ENCODE data around the gene ZNF587B. TPM values are rescaled to one million over a fixed set of nuclear protein-coding genes. Genes with fewer than 3 reads are reported as not detected.
A peak's percentile ranks its signal among the peaks of the same experiment; 100 is the strongest.

The ZNF587B gene
- total RNA-seq, 1 experiment from 2014 or later, result 43.2 TPM

DNA sequence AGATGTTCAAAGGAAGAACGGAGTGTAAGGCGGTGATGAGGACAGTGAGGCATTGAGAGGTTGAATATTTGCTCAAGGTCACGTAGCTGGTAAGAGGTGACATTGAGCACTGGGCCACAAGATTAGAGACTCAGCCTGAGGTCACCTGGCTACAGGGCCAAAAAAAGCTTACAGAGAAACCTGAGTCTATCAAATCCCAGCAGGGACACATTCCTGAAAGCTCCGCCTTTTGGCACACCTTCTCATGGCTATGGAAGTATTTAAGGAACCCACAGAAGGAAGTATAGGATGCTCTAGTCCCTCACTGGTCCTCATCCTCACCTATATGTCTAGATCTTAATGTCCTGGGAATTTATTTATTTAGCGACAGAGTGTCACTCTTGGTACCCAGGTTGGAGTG, 43.2 kb upstream of the ZNF587B start:
- no peaks in the 10 kb centered on the region for H3K27me3 Mint-ChIP-seq (ENCODE audit: low read depth)
- no peaks in the 10 kb centered on the region for H3K9me3 Mint-ChIP-seq
- TF ChIP-seq FOXJ3 (CRISPR knock-in tag; IDR thresholded peaks at IDR 0.05; ENCODE audit: borderline replicate concordance) (no peak), ZNF317 (CRISPR knock-in tag; IDR thresholded peaks at IDR 0.05; ENCODE audit: borderline replicate concordance, low read depth) (no peak), TP53 (CRISPR knock-in tag; IDR thresholded peaks at IDR 0.05) (no peak), SMAD3 (CRISPR knock-in tag; IDR thresholded peaks at IDR 0.05; ENCODE audit: borderline replicate concordance) (no peak), JAZF1 (CRISPR knock-in tag; IDR thresholded peaks at IDR 0.05) (no peak), ELF4 (CRISPR knock-in tag; IDR thresholded peaks at IDR 0.05; ENCODE audit: low read depth) (no peak), ZNF396 (CRISPR knock-in tag; IDR thresholded peaks at IDR 0.05; ENCODE audit: borderline replicate concordance) (no peak), GRHL2 (CRISPR knock-in tag; IDR thresholded peaks at IDR 0.05; ENCODE audit: insufficient replicate concordance, severe bottlenecking) (no peak), ESRRA (CRISPR knock-in tag; IDR thresholded peaks at IDR 0.05; ENCODE audit: borderline replicate concordance) (no peak), MXD4 (CRISPR knock-in tag; IDR thresholded peaks at IDR 0.05; ENCODE audit: borderline replicate concordance) (no peak), IRF2 (CRISPR knock-in tag; IDR thresholded peaks at IDR 0.05; ENCODE audit: borderline replicate concordance, low read depth) (no peak)
- TF ChIP-seq, protein P1, sequence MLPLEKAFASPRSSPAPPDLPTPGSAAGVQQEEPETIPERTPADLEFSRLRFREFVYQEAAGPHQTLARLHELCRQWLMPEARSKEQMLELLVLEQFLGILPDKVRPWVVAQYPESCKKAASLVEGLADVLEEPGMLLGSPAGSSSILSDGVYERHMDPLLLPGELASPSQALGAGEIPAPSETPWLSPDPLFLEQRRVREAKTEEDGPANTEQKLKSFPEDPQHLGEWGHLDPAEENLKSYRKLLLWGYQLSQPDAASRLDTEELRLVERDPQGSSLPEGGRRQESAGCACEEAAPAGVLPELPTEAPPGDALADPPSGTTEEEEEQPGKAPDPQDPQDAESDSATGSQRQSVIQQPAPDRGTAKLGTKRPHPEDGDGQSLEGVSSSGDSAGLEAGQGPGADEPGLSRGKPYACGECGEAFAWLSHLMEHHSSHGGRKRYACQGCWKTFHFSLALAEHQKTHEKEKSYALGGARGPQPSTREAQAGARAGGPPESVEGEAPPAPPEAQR (CRISPR knock-in tag; IDR thresholded peaks at IDR 0.05), result no peak
- TF ChIP-seq, protein P2, sequence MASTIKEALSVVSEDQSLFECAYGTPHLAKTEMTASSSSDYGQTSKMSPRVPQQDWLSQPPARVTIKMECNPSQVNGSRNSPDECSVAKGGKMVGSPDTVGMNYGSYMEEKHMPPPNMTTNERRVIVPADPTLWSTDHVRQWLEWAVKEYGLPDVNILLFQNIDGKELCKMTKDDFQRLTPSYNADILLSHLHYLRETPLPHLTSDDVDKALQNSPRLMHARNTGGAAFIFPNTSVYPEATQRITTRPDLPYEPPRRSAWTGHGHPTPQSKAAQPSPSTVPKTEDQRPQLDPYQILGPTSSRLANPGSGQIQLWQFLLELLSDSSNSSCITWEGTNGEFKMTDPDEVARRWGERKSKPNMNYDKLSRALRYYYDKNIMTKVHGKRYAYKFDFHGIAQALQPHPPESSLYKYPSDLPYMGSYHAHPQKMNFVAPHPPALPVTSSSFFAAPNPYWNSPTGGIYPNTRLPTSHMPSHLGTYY (CRISPR knock-in tag; IDR thresholded peaks at IDR 0.05), result no peak
- TF ChIP-seq, protein P3, sequence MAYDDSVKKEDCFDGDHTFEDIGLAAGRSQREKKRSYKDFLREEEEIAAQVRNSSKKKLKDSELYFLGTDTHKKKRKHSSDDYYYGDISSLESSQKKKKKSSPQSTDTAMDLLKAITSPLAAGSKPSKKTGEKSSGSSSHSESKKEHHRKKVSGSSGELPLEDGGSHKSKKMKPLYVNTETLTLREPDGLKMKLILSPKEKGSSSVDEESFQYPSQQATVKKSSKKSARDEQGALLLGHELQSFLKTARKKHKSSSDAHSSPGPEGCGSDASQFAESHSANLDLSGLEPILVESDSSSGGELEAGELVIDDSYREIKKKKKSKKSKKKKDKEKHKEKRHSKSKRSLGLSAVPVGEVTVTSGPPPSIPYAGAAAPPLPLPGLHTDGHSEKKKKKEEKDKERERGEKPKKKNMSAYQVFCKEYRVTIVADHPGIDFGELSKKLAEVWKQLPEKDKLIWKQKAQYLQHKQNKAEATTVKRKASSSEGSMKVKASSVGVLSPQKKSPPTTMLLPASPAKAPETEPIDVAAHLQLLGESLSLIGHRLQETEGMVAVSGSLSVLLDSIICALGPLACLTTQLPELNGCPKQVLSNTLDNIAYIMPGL (CRISPR knock-in tag; IDR thresholded peaks at IDR 0.05), result no peak
- TF ChIP-seq, protein P4, sequence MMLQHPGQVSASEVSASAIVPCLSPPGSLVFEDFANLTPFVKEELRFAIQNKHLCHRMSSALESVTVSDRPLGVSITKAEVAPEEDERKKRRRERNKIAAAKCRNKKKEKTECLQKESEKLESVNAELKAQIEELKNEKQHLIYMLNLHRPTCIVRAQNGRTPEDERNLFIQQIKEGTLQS (CRISPR knock-in tag; conservative IDR thresholded peaks at IDR 0.05), result no peak
- TF ChIP-seq, protein P5, sequence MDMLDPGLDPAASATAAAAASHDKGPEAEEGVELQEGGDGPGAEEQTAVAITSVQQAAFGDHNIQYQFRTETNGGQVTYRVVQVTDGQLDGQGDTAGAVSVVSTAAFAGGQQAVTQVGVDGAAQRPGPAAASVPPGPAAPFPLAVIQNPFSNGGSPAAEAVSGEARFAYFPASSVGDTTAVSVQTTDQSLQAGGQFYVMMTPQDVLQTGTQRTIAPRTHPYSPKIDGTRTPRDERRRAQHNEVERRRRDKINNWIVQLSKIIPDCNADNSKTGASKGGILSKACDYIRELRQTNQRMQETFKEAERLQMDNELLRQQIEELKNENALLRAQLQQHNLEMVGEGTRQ (CRISPR knock-in tag; IDR thresholded peaks at IDR 0.05), result no peak
- TF ChIP-seq, protein P6, sequence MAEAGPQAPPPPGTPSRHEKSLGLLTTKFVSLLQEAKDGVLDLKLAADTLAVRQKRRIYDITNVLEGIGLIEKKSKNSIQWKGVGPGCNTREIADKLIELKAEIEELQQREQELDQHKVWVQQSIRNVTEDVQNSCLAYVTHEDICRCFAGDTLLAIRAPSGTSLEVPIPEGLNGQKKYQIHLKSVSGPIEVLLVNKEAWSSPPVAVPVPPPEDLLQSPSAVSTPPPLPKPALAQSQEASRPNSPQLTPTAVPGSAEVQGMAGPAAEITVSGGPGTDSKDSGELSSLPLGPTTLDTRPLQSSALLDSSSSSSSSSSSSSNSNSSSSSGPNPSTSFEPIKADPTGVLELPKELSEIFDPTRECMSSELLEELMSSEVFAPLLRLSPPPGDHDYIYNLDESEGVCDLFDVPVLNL (CRISPR knock-in tag; IDR thresholded peaks at IDR 0.05; ENCODE audit: borderline replicate concordance, low read depth), result no peak
- H3K36me3 Mint-ChIP-seq, result peaks cover 28% of the 10 kb centered on the region
- peak overlapping the region; percentile 30 for H3K27ac Mint-ChIP-seq
- H3K4me3 Mint-ChIP-seq, result no peak overlapping the region
- H3K4me1 Mint-ChIP-seq, result peaks cover 12% of the 10 kb centered on the region
- no peak for DNase-seq (ENCODE audit: low spot score)
- CTCF ChIA-PET, result no interaction called here
- ATAC-seq, result peak; percentile 36
- POLR2A ChIA-PET, result interaction anchor here (1.9 kb wide), 1 partner anchor 17 kb away, joined by 4 read pairs; the partner anchor contains the start of gene ZNF586

DNA sequence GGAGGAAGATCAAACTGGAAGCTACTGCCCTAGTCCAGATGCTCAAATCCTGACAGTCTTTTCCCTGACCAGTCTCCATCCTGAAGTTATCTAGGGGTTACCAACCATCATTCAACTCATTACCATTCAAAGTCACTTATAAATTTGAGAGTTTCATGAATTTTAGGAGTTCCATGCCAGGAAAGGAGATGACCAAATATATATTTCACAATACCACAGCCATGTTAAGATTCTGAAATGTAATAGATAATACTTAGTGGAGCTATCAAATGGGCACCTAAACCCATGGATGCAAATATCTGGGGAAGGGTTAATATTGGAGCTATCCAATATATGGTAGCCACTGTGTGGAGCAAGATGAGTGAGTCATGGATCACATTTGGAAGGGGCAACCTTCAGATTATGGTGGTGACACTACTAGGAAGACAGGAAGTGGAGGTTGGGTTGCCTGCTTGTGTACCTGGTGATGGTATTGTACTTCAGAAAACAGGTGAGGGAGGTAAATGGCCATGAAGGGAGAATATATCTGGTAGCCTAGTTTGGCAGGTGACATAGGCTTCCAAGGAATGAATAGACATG, 41.9 kb upstream of the ZNF587B start:
- ChIA-PET CTCF (no interaction called here), POLR2A (interaction anchor here (1.9 kb wide), 1 partner anchor 19 kb away, joined by 4 read pairs; the partner anchor contains the start of gene ZNF586)
- Mint-ChIP-seq H3K27ac (no peak overlapping the region), H3K36me3 (peaks cover 27% of the 10 kb centered on the region), H3K27me3 (ENCODE audit: low read depth) (no peaks in the 10 kb centered on the region), H3K4me1 (peaks cover 12% of the 10 kb centered on the region), H3K4me3 (no peak overlapping the region), H3K9me3 (no peaks in the 10 kb centered on the region)
- ATAC-seq, result no peak
- no peak for DNase-seq (ENCODE audit: low spot score)
- TF ChIP-seq NFE2L1 (CRISPR knock-in tag; IDR thresholded peaks at IDR 0.05) (no peak), NR2C2 (CRISPR knock-in tag; IDR thresholded peaks at IDR 0.05) (no peak), OVOL2 (CRISPR knock-in tag; IDR thresholded peaks at IDR 0.05; ENCODE audit: borderline replicate concordance) (no peak), HMGA2 (CRISPR knock-in tag; IDR thresholded peaks at IDR 0.05) (no peak), ELF4 (CRISPR knock-in tag; IDR thresholded peaks at IDR 0.05; ENCODE audit: low read depth) (no peak), SP1 (CRISPR knock-in tag; conservative IDR thresholded peaks at IDR 0.05) (no peak), FOXK1 (CRISPR knock-in tag; IDR thresholded peaks at IDR 0.05) (no peak)
- TF ChIP-seq, protein P7, sequence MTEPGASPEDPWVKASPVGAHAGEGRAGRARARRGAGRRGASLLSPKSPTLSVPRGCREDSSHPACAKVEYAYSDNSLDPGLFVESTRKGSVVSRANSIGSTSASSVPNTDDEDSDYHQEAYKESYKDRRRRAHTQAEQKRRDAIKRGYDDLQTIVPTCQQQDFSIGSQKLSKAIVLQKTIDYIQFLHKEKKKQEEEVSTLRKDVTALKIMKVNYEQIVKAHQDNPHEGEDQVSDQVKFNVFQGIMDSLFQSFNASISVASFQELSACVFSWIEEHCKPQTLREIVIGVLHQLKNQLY (CRISPR knock-in tag; IDR thresholded peaks at IDR 0.05), result no peak
- TF ChIP-seq, protein P8, sequence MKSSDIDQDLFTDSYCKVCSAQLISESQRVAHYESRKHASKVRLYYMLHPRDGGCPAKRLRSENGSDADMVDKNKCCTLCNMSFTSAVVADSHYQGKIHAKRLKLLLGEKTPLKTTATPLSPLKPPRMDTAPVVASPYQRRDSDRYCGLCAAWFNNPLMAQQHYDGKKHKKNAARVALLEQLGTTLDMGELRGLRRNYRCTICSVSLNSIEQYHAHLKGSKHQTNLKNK (CRISPR knock-in tag; IDR thresholded peaks at IDR 0.05), result no peak
- TF ChIP-seq, protein P9, sequence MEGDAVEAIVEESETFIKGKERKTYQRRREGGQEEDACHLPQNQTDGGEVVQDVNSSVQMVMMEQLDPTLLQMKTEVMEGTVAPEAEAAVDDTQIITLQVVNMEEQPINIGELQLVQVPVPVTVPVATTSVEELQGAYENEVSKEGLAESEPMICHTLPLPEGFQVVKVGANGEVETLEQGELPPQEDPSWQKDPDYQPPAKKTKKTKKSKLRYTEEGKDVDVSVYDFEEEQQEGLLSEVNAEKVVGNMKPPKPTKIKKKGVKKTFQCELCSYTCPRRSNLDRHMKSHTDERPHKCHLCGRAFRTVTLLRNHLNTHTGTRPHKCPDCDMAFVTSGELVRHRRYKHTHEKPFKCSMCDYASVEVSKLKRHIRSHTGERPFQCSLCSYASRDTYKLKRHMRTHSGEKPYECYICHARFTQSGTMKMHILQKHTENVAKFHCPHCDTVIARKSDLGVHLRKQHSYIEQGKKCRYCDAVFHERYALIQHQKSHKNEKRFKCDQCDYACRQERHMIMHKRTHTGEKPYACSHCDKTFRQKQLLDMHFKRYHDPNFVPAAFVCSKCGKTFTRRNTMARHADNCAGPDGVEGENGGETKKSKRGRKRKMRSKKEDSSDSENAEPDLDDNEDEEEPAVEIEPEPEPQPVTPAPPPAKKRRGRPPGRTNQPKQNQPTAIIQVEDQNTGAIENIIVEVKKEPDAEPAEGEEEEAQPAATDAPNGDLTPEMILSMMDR (IDR thresholded peaks at IDR 0.05), result no peak

All from WTC11 (cell line).